Gastrocnemius medialis (tissue), 4 donors: ENCODE data around the gene SCMH1.

Experiments
- POLR2A ChIP-seq, 2 donors: fragments of 450-650 bp; IDR thresholded peaks; one replicate each; pipeline ENCODE4 v1.6.1; 2017; ENCODE audit warnings: antibody characterized with exemption in 2 of 2, mild to moderate bottlenecking in 2 of 2, moderate library complexity in 2 of 2
- TF ChIP-seq, protein P1 (sequence below), 5 experiments: fragments of 450-650 bp in 3 of 5; fragments of 200-600 bp in 2 of 5; sonication (generic) in 2 of 5; IDR thresholded peaks in 4 of 5; conservative IDR thresholded peaks in 1 of 5; 1 replicate in 4 of 5; 2 replicates in 1 of 5; pipeline ENCODE4 v1.5.1; 2016 to 2019; ENCODE audit warnings: antibody characterized with exemption in 5 of 5, mild to moderate bottlenecking in 3 of 5, moderate library complexity in 3 of 5

GRCh38 chr1:41093826-41094225 is 148.3 kb downstream of the SCMH1 start:
- TF ChIP-seq, protein P1, sequence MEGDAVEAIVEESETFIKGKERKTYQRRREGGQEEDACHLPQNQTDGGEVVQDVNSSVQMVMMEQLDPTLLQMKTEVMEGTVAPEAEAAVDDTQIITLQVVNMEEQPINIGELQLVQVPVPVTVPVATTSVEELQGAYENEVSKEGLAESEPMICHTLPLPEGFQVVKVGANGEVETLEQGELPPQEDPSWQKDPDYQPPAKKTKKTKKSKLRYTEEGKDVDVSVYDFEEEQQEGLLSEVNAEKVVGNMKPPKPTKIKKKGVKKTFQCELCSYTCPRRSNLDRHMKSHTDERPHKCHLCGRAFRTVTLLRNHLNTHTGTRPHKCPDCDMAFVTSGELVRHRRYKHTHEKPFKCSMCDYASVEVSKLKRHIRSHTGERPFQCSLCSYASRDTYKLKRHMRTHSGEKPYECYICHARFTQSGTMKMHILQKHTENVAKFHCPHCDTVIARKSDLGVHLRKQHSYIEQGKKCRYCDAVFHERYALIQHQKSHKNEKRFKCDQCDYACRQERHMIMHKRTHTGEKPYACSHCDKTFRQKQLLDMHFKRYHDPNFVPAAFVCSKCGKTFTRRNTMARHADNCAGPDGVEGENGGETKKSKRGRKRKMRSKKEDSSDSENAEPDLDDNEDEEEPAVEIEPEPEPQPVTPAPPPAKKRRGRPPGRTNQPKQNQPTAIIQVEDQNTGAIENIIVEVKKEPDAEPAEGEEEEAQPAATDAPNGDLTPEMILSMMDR (IDR thresholded peaks at IDR 0.05 in 4 of 5, conservative IDR thresholded peaks at IDR 0.05 in 1 of 5): no peak
- TF ChIP-seq POLR2A (IDR thresholded peaks at IDR 0.05): no peak
